Endothelial cell of umbilical vein (primary cell): ENCODE results near the gene RASA1. TPM values are rescaled to one million over a fixed set of nuclear protein-coding genes. Genes with fewer than 3 reads are reported as not detected.

Experiments used
- BruUV-seq: library from RNA; stranded (reverse); fragments of 400-500 nt; replicated peaks from 2 replicates; lab custom pipeline; 2021; lab: Mats Ljungman, UMichigan
- CTCF ChIA-PET: fragments of 300-600, 350-600 bp; sonication (Branson Sonifier 250); formaldehyde crosslinking; loops from one replicate; lab custom pipeline; 2021; ENCODE audit warnings: antibody characterized with exemption, inconsistent platforms; lab: Charles Lee
- POLR2A ChIA-PET: fragments of 300-600, 350-600 bp; sonication (Branson Sonifier 250); formaldehyde crosslinking; loops from one replicate; lab custom pipeline; 2021; ENCODE audit warnings: antibody characterized with exemption, inconsistent platforms; lab: Charles Lee
- DNase-seq: peaks from one replicate; pipeline ENCODE4 v3.0.0-alpha.2; 2011; ENCODE audit warnings: low read depth, low spot score
- FAIRE-seq: peaks from 2 replicates; lab custom pipeline; 2011; peaks lifted over from hg19 to GRCh38; lab: Jason Lieb, UNC
- H2AFZ ChIP-seq: 2 replicates; pipeline ENCODE4 v1.6.0; 2012; ENCODE audit warnings: low read depth, low read length, control low read depth, inconsistent platforms
- H3K27ac ChIP-seq: 2 replicates; pipeline ENCODE4 v1.5.1; 2011; ENCODE audit warnings: low read depth, mild to moderate bottlenecking, control low read depth, low read length, moderate library complexity; ENCODE audit not compliant: insufficient read depth
- H3K27me3 ChIP-seq, 2 experiments: 2 replicates each; pipeline versions ENCODE4 v1.6.0 to v1.6.1; 2011; ENCODE audit warnings: low read length in 2 of 2, mixed read lengths in 1 of 2; ENCODE audit not compliant: control insufficient read depth in 2 of 2, insufficient read depth in 2 of 2
- H3K36me3 ChIP-seq, 2 experiments: 2 replicates in 1 of 2; 3 replicates in 1 of 2; pipeline ENCODE4 v1.5.1; 2011; ENCODE audit warnings: low read length in 2 of 2, mild to moderate bottlenecking in 1 of 2, moderate library complexity in 1 of 2; ENCODE audit not compliant: control insufficient read depth in 2 of 2, insufficient read depth in 2 of 2; ENCODE audit errors: extremely low read depth in 1 of 2
- H3K4me1 ChIP-seq: 3 replicates; pipeline ENCODE4 v1.5.1; 2011; ENCODE audit warnings: mild to moderate bottlenecking, low read length; ENCODE audit not compliant: control insufficient read depth, insufficient read depth; ENCODE audit errors: extremely low read depth
- H3K4me2 ChIP-seq: 2 replicates; pipeline ENCODE4 v1.6.1; 2011; ENCODE audit warnings: low read length, control low read depth, mixed read lengths; ENCODE audit not compliant: insufficient read depth
- H3K4me3 ChIP-seq, 3 experiments: fragments of 200-600 bp in 1 of 3; sonication (generic), shearing (Covaris generic) in 1 of 3; replicated peaks in 1 of 3; 2 replicates each; pipeline ENCODE4 v1.5.1; 2011 to 2016; ENCODE audit warnings: control low read depth in 3 of 3, low read length in 3 of 3, mild to moderate bottlenecking in 2 of 3, inconsistent platforms in 1 of 3, low read depth in 1 of 3, moderate library complexity in 1 of 3; ENCODE audit not compliant: insufficient read depth in 1 of 3
- H3K79me2 ChIP-seq: 2 replicates; pipeline ENCODE4 v1.6.0; 2012; ENCODE audit warnings: low read length, inconsistent platforms; ENCODE audit not compliant: control insufficient read depth, insufficient read depth
- H3K9ac ChIP-seq: replicated peaks from 2 replicates; pipeline ENCODE3; 2011; ENCODE audit warnings: low read length, control low read depth; ENCODE audit not compliant: insufficient read depth; ENCODE audit errors: extremely low read depth
- H3K9me1 ChIP-seq: replicated peaks from 3 replicates; pipeline ENCODE4 v1.6.0; 2011; ENCODE audit warnings: mild to moderate bottlenecking, low read length; ENCODE audit not compliant: control insufficient read depth, insufficient read depth; ENCODE audit errors: extremely low read depth
- H3K9me3 ChIP-seq: replicated peaks from 2 replicates; pipeline ENCODE4 v1.5.1; 2012; ENCODE audit warnings: low read length, inconsistent platforms; ENCODE audit not compliant: control insufficient read depth, insufficient read depth
- H4K20me1 ChIP-seq: replicated peaks from 2 replicates; pipeline ENCODE3; 2011; ENCODE audit warnings: mild to moderate bottlenecking, low read length; ENCODE audit not compliant: control insufficient read depth, insufficient read depth; ENCODE audit errors: extremely low read depth
- EZH2 ChIP-seq: IDR thresholded peaks from 2 replicates; pipeline ENCODE4 v1.6.1; 2012; ENCODE audit warnings: borderline replicate concordance, low read depth, mild to moderate bottlenecking, moderate library complexity, low read length, inconsistent platforms; ENCODE audit not compliant: severe bottlenecking
- FOS ChIP-seq: IDR thresholded peaks from 2 replicates; pipeline ENCODE4 v1.6.1; 2011; ENCODE audit warnings: mild to moderate bottlenecking, low read length, moderate library complexity, borderline replicate concordance; ENCODE audit not compliant: insufficient read depth
- GATA2 ChIP-seq: IDR thresholded peaks from 2 replicates; pipeline ENCODE4 v1.7.0; 2011; ENCODE audit warnings: low read depth, mild to moderate bottlenecking, moderate library complexity, mixed read lengths, low read length; ENCODE audit not compliant: insufficient read length, insufficient read depth
- JUN ChIP-seq: IDR thresholded peaks from 2 replicates; pipeline ENCODE4 v1.6.1; 2011; ENCODE audit warnings: borderline replicate concordance, low read depth; ENCODE audit not compliant: insufficient read length, insufficient read depth
- MAX ChIP-seq: IDR thresholded peaks from 2 replicates; pipeline ENCODE4 v1.6.1; 2011; ENCODE audit not compliant: insufficient read depth, insufficient read length
- MYC ChIP-seq: IDR thresholded peaks from one replicate; pipeline ENCODE4 v1.6.1; 2011; ENCODE audit warnings: mild to moderate bottlenecking, low read depth, low read length
- POLR2A ChIP-seq: IDR thresholded peaks from 2 replicates; pipeline ENCODE4 v1.6.1; 2012; ENCODE audit warnings: low read depth, mild to moderate bottlenecking, control low read depth, low read length
- POLR2AphosphoS5 ChIP-seq: IDR thresholded peaks from 2 replicates; pipeline ENCODE4 v1.6.1; 2012; ENCODE audit warnings: low read depth, mild to moderate bottlenecking, control low read depth, low read length, moderate library complexity; ENCODE audit not compliant: insufficient read depth
- dilution Hi-C: fragments of 300-500 bp; cut with MboI; formaldehyde crosslinking; loops from one replicate; pipeline ENCODE4 v1.15.0; 2019; ENCODE audit warnings: low sequenced_read_pairs; ENCODE audit not compliant: extremely low pct_ligation_motif_present
- intact Hi-C: fragments of 100-400 bp; cut with micrococcal nuclease; formaldehyde crosslinking; loops from one replicate; pipeline ENCODE4 v1.10.0; 2022
- polyA plus RNA-seq, 4 experiments: library from polyadenylated mRNA; depleted of rRNA in 3 of 4; stranded (reverse) in 3 of 4; unstranded in 1 of 4; fragments of >200 nt; gene quantifications; 2 replicates each; pipeline versions ENCODE4 v1.2.1 to v1.2.3, GENCODE V29; 2011 to 2012; ENCODE audit warnings: missing spikeins in 1 of 4
- total RNA-seq: library from RNA; stranded (reverse); gene quantifications from 2 replicates; pipeline ENCODE4 v1.2.3, GENCODE V29; 2021
- TF ChIP-seq, protein P1 (sequence below), 2 donors: IDR thresholded peaks; 1 replicate in 1 of 2; 2 replicates in 1 of 2; pipeline ENCODE4 v1.5.1; 2011; ENCODE audit warnings: low read length in 2 of 2, mild to moderate bottlenecking in 2 of 2, moderate library complexity in 2 of 2, control low read depth in 1 of 2, inconsistent platforms in 1 of 2, low read depth in 1 of 2; ENCODE audit not compliant: insufficient read depth in 1 of 2; ENCODE audit errors: extremely low read depth in 1 of 2

RASA1 gene
- total and polyA plus RNA-seq, 2 donors (not counting 3 experiments of a cell fraction or from before 2014, with no cell fraction given) = 23.1 to 42.0 TPM

DNA sequence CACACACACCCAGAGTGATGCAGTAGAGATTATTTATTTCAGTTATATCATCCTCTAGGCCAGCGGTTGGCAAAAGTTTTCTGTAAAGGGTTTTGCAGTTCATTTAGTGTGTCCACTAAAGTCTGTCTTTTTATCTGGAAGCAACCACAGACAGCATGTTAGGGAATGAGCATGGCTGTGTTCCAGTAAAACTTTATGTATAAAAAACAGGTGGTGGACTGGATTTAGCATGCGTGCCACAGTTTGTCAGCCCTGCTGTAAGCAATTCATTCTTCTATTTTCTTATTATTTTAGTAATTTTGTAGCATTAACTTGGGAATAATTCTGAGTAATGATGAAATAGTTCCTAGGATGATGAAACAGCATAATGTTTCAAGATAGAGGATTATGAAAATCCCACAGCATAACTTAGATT is 93.4 kb downstream of the RASA1 start:
- no peak overlapping the region for H3K4me3 ChIP-seq
- no peak overlapping the region for H3K27ac ChIP-seq
- peaks cover 0 to 2% of the 10 kb centered on the region in 2 experiments for H3K36me3 ChIP-seq
- no peak overlapping the region for H2AFZ ChIP-seq
- H3K4me1 ChIP-seq = peaks cover 2% of the 10 kb centered on the region
- intact Hi-C loops = no loop called here
- no peaks in the 10 kb centered on the region for H3K27me3 ChIP-seq
- H3K9ac ChIP-seq = no peak overlapping the region
- no TSS peak for BruUV-seq
- no peaks in the 10 kb centered on the region for H3K9me1 ChIP-seq
- dilution Hi-C loops = no loop called here
- no peaks in the 10 kb centered on the region for H3K9me3 ChIP-seq
- no peaks in the 10 kb centered on the region for H4K20me1 ChIP-seq
- no peak for TF ChIP-seq MYC
- TF ChIP-seq JUN = no peak
- no peak for TF ChIP-seq EZH2
- TF ChIP-seq POLR2AphosphoS5 = no peak
- no peak for TF ChIP-seq FOS
- TF ChIP-seq POLR2A = no peak
- TF ChIP-seq GATA2 = no peak
- TF ChIP-seq MAX = no peak
- TF ChIP-seq, protein P1, sequence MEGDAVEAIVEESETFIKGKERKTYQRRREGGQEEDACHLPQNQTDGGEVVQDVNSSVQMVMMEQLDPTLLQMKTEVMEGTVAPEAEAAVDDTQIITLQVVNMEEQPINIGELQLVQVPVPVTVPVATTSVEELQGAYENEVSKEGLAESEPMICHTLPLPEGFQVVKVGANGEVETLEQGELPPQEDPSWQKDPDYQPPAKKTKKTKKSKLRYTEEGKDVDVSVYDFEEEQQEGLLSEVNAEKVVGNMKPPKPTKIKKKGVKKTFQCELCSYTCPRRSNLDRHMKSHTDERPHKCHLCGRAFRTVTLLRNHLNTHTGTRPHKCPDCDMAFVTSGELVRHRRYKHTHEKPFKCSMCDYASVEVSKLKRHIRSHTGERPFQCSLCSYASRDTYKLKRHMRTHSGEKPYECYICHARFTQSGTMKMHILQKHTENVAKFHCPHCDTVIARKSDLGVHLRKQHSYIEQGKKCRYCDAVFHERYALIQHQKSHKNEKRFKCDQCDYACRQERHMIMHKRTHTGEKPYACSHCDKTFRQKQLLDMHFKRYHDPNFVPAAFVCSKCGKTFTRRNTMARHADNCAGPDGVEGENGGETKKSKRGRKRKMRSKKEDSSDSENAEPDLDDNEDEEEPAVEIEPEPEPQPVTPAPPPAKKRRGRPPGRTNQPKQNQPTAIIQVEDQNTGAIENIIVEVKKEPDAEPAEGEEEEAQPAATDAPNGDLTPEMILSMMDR (IDR thresholded peaks at IDR 0.05; ENCODE audit: extremely low read depth in 1 of 2, insufficient read depth in 1 of 2, low read depth in 1 of 2, low read length in 2 of 2) = no peak
- DNase-seq (no peak), FAIRE-seq (no peak)
- CTCF ChIA-PET = no interaction called here
- H3K79me2 ChIP-seq = no peaks in the 10 kb centered on the region
- POLR2A ChIA-PET = no interaction called here
- no peak overlapping the region for H3K4me2 ChIP-seq
